SKM-1 (cell line): Measurements from ENCODE around the gene ATP6AP1.

Experiments used
- DNase-seq: peaks from one replicate; lab custom pipeline; 2025; ENCODE audit not compliant: unreplicated experiment; lab: John Stamatoyannopoulos, UW

Gene ATP6AP1

DNA sequence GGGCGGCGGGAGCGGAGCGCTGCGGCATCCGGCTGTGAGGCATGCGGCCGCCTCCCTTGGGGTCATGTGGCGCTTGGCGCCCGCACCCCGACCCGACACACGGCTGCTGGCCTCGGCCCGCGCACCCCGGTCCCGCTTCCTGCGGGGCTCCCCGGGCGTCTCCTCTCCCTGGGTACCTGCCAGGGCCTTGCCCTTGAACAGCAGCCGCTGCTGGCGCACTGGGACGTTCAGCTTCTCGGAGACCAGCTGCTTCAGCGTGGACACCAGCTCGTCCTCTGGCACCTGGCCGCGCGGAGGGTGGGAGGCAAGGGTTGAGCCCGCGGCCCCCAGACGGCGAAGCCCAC lies 57.5 kb downstream of the ATP6AP1 start:
- DNase-seq, result no peak
